ENCODE measurements around the gene APPL1. TPM values are rescaled to one million over a fixed set of nuclear protein-coding genes. Genes with fewer than 3 reads are reported as not detected.

The APPL1 gene
- polyA plus RNA-seq, 3 donors = 13.9 to 42.1 (median 35.5) TPM

GRCh38 chr3:57287205-57287604 lies 59.7 kb downstream of the APPL1 start:
- Mint-ChIP-seq H3K27me3 (ENCODE audit: low read depth in 3 of 3) (peaks cover 1 to 7% (median 5%) of the 10 kb centered on the region in 3 donors), H3K36me3 (peaks cover 1 to 5% of the 10 kb centered on the region in 2 donors), H3K4me3 (no peak overlapping the region), H3K4me1 (no peaks in the 10 kb centered on the region), H3K9me3 (peaks cover 2 to 9% (median 3%) of the 10 kb centered on the region in 7 donors), H3K27ac (no peak overlapping the region)
- TF ChIP-seq CTCF (IDR thresholded peaks at IDR 0.05) = no peak
- intact Hi-C loops (cut with micrococcal nuclease) = no loop called here
- no peaks in the 10 kb centered on the region for H3K79me2 ChIP-seq (ENCODE audit: insufficient read depth, low read length)
- H2AFZ ChIP-seq (ENCODE audit: insufficient read depth, low read depth, low read length, poor library complexity, severe bottlenecking) = no peak overlapping the region
- WGBS (ENCODE audit: insufficient coverage) = no CpG with 5 or more reads among the region's 2 CpGs
- no peak for DNase-seq
- H3K27me3 ChIP-seq (ENCODE audit: control insufficient read depth in 2 of 2, insufficient read depth in 2 of 2, low read length in 2 of 2) = no peaks in the 10 kb centered on the region
- H3K9ac ChIP-seq (ENCODE audit: insufficient read depth, low read length, poor library complexity, severe bottlenecking) = no peak overlapping the region
- H3K4me3 ChIP-seq (replicated peaks in 1 of 3; ENCODE audit: low read depth in 2 of 3, low read length in 3 of 3) = no peak overlapping the region
- no peaks in the 10 kb centered on the region for H3K4me1 ChIP-seq (ENCODE audit: control insufficient read depth in 1 of 2, insufficient read depth in 2 of 2, low read length in 2 of 2)
- no peaks in the 10 kb centered on the region for H3K36me3 ChIP-seq (replicated peaks in 1 of 2; ENCODE audit: control insufficient read depth in 1 of 2, insufficient read depth in 2 of 2, low read length in 2 of 2)
- peaks cover 0 to 5% of the 10 kb centered on the region in 2 donors for H3K9me3 ChIP-seq (replicated peaks in 1 of 2; ENCODE audit: control insufficient read depth in 1 of 2, insufficient read depth in 1 of 2, low read length in 2 of 2)
- H3K4me2 ChIP-seq (replicated peaks; ENCODE audit: extremely low read depth, low read length, poor library complexity, severe bottlenecking) = no peak overlapping the region
- no peak overlapping the region for H3K27ac ChIP-seq (ENCODE audit: low read depth in 1 of 2, low read length in 2 of 2)
- H4K20me1 ChIP-seq (ENCODE audit: insufficient read depth, low read length) = no peaks in the 10 kb centered on the region

- no peak for TF ChIP-seq CTCF (IDR thresholded peaks at IDR 0.05)
- WGBS (ENCODE audit: insufficient coverage) = 100% methylated on average over 4 of the region's 9 CpGs
Measured at GRCh38 chr3:57288403-57288802, 60.9 kb downstream of the APPL1 start.

More at GRCh38 chr3:57288403-57288802, 60.9 kb downstream of the APPL1 start:
- H4K20me1 ChIP-seq (ENCODE audit: insufficient read depth, low read length) = no peaks in the 10 kb centered on the region
- no peak overlapping the region for H3K9ac ChIP-seq (ENCODE audit: insufficient read depth, low read length, poor library complexity, severe bottlenecking)
- Mint-ChIP-seq H3K27me3 (ENCODE audit: low read depth in 3 of 3) (peaks cover 1 to 7% (median 5%) of the 10 kb centered on the region in 3 donors), H3K4me3 (no peak overlapping the region), H3K27ac (no peak overlapping the region), H3K4me1 (no peaks in the 10 kb centered on the region), H3K36me3 (peaks cover 1 to 5% of the 10 kb centered on the region in 2 donors), H3K9me3 (peaks cover 2 to 9% (median 3%) of the 10 kb centered on the region in 7 donors)
- intact Hi-C loops (cut with micrococcal nuclease) = no loop called here
- no peaks in the 10 kb centered on the region for H3K4me1 ChIP-seq (ENCODE audit: control insufficient read depth in 1 of 2, insufficient read depth in 2 of 2, low read length in 2 of 2)
- no peaks in the 10 kb centered on the region for H3K36me3 ChIP-seq (replicated peaks in 1 of 2; ENCODE audit: control insufficient read depth in 1 of 2, insufficient read depth in 2 of 2, low read length in 2 of 2)
- no peak overlapping the region for H3K4me2 ChIP-seq (replicated peaks; ENCODE audit: extremely low read depth, low read length, poor library complexity, severe bottlenecking)
- no peak overlapping the region for H2AFZ ChIP-seq (ENCODE audit: insufficient read depth, low read depth, low read length, poor library complexity, severe bottlenecking)
- H3K79me2 ChIP-seq (ENCODE audit: insufficient read depth, low read length) = no peaks in the 10 kb centered on the region
- peaks cover 0 to 5% of the 10 kb centered on the region in 2 donors for H3K9me3 ChIP-seq (replicated peaks in 1 of 2; ENCODE audit: control insufficient read depth in 1 of 2, insufficient read depth in 1 of 2, low read length in 2 of 2)
- no peaks in the 10 kb centered on the region for H3K27me3 ChIP-seq (ENCODE audit: control insufficient read depth in 2 of 2, insufficient read depth in 2 of 2, low read length in 2 of 2)
- DNase-seq = no peak
- no peak overlapping the region for H3K27ac ChIP-seq (ENCODE audit: low read depth in 1 of 2, low read length in 2 of 2)
- H3K4me3 ChIP-seq (replicated peaks in 1 of 3; ENCODE audit: low read depth in 2 of 3, low read length in 3 of 3) = no peak overlapping the region
